COLO829 (cell line): ENCODE measurements around the gene ADAMTS8.

ENCODE experiments used
- DNase-seq: peaks from one replicate; pipeline ENCODE4 v3.0.0; 2012; ENCODE audit warnings: low spot score

Gene ADAMTS8, protein sequence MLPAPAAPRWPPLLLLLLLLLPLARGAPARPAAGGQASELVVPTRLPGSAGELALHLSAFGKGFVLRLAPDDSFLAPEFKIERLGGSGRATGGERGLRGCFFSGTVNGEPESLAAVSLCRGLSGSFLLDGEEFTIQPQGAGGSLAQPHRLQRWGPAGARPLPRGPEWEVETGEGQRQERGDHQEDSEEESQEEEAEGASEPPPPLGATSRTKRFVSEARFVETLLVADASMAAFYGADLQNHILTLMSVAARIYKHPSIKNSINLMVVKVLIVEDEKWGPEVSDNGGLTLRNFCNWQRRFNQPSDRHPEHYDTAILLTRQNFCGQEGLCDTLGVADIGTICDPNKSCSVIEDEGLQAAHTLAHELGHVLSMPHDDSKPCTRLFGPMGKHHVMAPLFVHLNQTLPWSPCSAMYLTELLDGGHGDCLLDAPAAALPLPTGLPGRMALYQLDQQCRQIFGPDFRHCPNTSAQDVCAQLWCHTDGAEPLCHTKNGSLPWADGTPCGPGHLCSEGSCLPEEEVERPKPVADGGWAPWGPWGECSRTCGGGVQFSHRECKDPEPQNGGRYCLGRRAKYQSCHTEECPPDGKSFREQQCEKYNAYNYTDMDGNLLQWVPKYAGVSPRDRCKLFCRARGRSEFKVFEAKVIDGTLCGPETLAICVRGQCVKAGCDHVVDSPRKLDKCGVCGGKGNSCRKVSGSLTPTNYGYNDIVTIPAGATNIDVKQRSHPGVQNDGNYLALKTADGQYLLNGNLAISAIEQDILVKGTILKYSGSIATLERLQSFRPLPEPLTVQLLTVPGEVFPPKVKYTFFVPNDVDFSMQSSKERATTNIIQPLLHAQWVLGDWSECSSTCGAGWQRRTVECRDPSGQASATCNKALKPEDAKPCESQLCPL

DNA sequence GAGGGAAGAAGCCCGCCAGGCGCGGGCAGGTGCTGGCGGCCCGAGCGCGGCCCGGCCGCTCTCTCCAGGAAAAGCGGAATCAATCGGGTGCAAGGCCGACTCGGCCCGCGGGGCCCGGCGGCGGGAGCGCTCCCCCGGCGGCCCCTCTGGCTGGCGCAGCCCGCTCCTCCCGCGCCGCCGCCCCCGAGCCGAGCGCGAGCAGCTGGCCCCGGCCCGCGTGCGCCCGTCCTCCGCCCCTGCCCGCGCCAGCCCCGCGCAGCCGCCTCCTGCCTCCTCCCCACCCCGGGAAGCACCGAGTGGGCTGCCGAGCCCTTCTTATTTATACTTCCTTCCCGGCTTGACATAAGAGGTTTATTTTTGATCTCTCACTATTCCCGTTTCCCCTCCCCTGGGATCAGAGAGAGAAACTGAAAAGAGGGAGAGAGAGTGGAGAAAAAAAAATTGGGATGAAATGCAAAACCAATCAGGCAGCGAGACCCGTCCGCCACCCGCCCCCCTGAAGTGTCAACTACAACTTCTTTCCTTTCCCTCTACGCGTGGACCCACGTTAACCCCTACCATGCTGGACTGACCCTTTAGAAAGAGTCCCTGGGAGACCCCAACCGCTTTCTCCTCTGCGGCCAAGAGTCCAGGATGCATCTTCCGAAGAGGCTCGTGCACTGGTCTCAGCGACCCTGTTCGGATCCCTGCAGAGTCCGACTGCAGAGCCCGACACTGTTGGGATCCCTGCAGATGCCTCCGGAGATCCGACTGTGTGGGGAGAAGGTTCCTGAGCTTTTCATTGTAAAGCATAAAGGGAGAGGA lies at the start of gene ADAMTS8:
Gene ADAMTS8, minus strand, starts transcription at position 294 of the 804 bp plus-strand sequence. CDS start 323 bp downstream, outside the sequence.
- no peak for DNase-seq

DNA sequence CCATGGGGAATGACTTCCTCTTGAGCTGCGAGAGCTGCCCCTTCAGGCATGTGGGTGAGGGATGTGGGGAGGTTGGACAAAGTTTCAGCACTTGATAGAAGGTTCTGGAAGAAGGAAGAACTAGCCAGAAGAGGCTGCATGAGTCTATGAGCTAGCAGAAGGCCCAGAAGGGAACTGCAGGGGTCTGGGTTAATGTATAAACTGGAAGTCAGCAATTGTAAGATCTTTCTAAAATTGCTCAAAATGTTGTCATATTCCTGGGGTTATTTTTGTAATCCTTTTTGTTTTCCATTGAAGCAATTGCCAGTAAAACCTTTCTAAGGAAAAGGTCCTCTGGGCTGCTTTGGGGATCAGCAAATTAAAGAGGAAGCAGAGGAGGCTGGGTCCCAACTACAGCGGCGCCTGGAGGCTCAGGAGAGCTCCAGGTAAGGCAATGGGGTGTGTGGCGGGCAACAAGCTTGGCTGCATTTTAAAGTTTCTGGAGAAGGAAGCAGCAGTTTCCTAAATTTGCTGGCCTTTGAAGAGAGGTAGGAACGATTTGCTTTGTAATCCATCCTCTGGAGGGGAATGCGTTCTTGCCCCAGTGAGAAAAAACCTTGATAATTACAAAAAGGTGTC lies 49.3 kb upstream of the ADAMTS8 start:
- no peak for DNase-seq

DNA sequence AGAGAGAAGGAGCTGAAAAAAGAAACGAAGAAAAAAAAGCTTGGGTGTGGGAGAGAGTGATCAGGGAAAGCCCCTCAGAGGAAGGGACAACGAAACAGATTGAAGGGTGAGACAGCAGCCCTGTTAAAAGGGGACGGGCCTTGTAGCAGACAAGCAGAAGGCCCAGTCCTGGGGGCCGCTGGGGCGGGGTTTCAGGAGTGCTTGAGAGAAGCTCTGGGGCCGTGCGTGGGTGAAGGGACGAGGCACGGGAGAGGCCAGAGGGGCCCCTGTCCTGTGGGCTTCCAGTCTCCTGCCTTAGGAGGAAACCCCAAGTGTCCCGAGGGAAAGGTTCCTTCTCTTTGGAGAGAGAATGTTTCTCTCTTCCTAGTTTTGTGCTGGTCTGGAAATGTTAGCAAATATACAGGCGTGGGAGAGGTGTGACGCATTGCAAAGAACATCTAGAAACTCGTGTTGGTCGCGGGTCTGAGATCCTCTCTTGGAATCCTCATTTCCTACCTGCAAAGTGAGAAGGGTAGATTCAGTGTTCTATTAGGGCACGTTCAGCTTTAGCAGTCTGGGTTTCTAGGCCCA lies 48.6 kb upstream of the ADAMTS8 start:
- DNase-seq = no peak

DNA sequence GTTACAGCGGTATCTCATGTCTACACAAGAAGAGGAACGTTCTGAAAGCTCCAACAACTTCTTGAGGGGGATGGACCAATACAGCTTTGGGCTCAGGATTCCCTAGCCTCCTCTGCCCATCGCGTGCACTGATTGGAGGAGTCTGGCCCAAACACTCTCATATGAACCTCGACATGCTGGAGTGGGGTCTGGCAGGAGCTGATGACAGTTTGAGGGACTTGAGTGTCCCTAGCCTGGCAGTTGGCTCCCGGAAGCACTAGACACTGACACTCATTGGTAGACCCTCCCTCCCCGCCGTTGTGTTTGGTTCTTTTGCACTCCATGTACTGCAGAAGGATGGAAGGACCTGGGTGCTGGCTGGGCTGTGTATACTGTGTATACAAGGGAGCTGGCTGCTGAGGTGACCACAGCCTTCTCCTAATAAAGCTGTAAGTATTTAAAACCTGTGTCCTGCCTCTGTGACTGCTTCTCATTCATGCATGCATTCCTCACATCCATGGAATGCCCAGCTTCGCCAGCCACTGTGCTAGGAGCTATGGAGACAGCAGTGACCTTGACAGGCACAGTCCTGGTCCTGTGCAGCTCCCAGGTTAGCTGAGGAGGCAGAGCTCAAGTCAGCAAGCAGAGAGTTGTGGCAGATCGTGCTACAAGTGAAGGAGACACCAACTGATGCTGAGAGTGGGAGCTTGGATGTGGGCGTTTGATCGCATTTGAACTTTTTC lies 48.0 kb upstream of the ADAMTS8 start:
- DNase-seq = no peak

DNA sequence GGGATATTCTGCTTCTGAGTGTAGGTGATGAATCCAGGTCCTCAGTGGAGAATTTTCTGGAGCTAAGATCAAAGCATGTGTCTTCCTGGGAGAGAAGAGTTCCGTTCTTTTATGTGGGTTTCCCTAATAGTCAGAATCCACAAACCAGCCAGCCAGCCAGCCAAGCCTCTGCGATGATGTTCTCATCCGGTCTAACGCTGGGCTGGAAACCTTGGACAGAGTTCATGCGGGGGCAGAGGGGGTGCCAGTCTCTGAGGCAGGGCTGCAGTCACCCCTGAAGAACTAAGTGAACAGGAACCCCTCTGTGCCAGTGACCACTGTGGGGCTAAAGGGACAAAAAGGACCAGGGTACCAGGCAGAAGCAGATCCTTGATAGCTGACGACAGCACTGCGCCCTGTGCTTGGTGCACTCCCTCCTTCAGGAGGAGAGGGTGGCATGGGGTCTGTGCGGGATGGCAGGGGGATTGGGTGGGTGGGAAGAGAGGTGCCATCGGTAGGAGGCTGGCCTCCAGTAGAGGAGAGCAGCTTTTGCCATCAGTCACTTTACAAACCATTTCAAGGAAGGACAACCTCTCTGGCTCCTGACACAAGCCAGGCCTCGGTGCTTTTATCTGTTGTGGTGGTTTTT lies 47.1 kb upstream of the ADAMTS8 start:
- no peak for DNase-seq

DNA sequence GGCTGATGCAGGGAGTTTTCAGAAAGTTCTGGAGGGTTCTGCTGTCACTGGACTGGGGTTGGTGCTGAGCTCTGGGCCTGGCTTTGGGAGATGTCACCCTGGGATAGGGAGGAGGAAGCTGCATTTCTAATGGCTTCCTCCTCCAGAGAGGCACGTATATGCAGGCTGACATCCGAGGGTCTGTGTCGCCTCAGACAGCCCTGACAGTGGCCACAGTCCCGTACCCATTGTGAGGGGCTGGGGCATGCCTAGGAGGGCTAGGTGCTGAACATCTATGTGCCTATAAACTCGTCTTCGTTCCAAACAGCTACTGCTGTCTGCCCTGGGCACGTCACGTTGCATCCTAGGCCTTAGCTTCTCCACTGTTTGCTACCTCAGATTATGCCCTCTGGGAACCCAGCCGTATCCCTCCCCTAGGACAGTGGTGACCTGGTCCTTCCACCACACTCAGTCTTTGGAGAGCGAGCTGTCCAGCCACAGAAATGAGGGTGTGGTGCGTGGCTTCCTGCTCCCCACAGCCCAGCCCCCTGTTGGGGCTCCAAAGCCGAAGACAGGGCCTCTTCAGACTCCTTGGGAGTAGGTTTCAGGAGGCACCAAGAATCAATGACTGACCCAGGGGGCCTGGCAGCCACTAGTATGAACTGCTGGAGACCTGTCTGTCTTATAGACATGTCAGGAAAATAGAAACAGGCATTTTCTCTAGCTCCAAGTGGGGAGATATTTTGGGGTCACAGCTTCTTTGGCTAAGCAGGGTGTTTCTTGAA lies 46.4 kb upstream of the ADAMTS8 start:
- no peak for DNase-seq

DNA sequence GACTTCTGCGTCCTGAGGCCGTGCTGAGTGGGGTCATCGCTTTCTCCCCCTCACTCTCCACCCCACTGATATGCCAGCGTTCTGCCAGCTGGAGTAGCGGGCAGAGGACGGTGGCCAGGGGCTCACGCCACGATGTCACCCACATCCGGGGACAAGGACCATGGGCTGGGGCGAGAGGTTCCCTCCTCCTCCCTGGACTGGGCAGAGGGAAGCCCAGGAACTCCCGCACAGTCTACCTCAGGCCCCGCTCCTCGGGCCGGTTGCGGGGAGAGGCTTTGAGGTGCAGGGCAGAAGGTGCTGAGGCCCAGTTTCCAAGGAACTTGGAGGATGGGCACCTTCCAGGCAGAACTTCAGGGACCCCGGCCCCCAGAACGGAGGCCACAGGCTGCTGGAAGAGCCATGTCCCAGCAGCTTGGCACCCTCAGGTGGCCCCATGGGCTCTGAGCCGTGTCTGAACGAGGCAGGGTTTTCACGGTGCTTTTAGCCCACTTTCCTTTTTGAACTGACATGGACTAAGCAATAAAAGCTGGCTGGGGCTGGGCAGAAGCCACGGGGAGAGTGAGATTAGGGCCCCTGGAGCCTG lies 45.5 kb upstream of the ADAMTS8 start:
- no peak for DNase-seq

DNA sequence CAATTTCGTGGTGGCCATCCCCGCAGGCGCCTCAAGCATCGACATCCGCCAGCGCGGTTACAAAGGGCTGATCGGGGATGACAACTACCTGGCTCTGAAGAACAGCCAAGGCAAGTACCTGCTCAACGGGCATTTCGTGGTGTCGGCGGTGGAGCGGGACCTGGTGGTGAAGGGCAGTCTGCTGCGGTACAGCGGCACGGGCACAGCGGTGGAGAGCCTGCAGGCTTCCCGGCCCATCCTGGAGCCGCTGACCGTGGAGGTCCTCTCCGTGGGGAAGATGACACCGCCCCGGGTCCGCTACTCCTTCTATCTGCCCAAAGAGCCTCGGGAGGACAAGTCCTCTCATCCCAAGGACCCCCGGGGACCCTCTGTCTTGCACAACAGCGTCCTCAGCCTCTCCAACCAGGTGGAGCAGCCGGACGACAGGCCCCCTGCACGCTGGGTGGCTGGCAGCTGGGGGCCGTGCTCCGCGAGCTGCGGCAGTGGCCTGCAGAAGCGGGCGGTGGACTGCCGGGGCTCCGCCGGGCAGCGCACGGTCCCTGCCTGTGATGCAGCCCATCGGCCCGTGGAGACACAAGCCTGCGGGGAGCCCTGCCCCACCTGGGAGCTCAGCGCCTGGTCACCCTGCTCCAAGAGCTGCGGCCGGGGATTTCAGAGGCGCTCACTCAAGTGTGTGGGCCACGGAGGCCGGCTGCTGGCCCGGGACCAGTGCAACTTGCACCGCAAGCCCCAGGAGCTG lies 44.8 kb upstream of the ADAMTS8 start:
- no peak for DNase-seq

DNA sequence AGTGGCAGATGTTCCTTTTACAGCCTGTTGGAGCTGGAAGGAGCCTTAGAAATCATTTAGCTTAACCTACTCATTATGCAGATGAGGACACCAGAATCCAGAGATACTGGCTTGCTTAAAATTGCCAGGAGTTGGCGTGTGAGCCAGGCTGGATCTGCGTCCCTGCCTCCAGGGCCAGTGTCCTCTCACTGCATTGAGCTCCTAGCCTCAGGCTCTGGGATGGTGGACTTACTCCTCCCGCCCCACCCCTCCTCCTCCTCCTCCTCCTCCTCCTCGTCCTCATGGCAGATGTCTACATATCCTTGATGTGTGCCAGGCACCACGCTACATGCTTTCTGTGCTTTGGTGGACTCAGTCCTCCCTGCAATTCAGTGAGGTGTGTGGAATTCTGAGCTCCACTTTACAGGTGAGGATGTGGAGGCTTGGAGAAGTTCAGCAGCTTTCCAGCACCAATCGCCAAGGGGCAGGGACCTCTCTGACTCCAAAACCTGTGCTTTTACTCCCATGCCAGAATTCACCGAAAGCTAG lies 44.1 kb upstream of the ADAMTS8 start:
- DNase-seq = no peak

DNA sequence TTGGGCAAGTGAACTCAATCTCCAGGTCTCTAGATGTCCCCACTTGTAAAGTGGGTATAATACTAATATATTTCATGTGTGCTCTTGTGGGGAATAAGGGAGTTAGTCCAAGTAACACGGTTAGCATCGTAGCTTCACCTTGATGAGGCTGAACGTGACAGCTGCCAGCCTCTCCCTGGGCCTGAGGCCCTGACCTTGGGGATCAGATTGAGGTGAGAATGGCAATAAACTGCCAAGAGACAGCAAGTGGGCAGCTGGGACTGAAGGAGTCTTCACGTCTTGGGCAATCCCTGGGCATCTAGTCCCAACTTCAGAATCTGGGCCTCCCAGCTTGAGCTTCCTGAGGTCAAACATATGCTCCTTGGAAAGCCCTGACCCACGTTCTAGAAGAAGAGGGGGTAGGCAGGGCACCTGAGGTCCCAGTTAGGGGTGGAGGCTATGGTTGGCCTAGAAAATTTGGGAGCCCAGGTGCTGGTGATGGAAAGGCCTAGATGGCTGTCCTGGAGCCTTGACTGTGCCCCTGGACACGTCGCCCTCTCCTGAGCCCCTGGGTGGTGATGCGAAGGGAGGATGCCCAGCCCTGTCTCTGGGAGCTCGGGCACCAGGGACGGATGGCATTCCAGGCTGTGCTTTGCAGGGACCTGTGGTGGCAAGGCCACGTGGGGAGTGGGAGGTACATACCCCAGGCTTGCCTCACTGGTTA lies 43.5 kb upstream of the ADAMTS8 start:
- no peak for DNase-seq

DNA sequence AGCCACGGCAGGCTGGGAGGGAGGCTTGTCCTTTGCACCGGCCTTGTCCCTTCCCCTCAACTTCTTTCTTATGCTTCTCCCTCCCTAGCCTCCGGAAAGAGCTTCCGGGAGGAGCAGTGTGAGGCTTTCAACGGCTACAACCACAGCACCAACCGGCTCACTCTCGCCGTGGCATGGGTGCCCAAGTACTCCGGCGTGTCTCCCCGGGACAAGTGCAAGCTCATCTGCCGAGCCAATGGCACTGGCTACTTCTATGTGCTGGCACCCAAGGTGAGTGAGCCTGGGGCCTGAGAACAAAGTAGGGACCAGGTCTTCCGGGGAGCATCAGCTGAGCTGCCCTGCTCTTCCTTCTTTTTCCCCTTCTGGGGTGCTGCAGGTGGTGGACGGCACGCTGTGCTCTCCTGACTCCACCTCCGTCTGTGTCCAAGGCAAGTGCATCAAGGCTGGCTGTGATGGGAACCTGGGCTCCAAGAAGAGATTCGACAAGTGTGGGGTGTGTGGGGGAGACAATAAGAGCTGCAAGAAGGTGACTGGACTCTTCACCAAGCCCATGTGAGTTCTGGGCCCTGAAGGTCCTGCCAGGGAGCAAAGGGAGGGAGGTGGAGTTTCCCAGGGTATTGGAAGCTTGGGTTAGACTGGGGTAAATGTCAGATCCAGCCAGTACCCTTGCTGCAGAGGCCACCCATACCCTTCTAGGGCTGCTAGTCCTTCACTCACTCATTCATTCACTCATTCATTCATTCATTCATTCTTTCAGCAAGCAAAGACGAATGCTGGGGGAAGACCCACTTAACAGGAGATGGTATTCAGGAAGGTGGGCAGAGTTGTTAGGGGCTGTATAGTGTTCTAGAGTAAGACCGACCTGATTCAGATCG lies 42.7 kb upstream of the ADAMTS8 start:
- no peak for DNase-seq

DNA sequence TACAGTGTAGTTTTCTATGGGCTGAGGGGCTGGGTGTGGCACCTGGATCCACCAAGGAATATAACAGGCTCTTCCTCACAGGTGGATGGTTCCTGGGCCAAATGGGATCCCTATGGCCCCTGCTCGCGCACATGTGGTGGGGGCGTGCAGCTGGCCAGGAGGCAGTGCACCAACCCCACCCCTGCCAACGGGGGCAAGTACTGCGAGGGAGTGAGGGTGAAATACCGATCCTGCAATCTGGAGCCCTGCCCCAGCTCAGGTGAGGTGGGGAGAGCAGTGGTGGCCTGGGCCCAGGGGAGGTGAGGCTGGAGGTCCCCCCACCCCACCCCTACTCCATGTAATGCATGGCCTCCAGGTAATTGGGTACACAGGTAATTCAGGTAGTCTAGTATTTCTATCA lies 40.8 kb upstream of the ADAMTS8 start:
- no peak for DNase-seq

DNA sequence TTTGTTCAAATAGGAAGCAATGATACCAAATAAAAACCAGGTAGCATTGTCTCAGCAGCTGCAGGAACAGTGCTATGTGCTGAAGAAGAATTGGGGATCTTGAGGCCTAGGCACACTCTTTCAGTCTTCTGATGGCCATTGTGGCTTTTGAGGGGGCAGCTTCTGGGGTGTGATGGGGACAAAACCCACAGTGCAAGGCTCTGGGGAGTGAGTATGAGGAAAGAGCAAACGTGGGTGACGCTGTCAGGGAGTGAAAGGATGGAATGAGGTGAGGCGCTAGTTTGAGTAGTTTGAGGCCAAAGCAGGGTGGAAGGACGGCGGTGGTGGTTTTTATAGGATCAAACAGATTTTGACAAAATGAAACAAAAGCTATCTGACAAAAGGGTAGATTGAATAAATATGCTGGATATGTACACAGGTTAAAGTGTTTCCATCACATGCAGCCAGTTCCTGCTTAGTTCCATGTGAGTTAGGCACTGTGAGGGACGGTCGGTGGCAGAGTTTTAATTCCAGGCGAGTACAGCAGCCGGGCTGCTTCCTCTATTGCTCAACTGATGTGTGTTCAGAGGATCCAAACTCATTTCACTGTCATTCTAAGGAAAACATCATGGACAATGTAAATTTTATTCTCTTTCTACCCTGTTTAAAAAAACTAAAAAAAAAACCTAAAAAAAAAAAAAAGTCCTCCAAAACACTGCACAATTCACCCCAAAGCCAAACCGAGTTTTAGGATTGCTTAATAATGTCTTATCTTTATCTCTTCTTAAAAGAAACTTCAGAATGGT lies 38.9 kb upstream of the ADAMTS8 start:
- no peak for DNase-seq

DNA sequence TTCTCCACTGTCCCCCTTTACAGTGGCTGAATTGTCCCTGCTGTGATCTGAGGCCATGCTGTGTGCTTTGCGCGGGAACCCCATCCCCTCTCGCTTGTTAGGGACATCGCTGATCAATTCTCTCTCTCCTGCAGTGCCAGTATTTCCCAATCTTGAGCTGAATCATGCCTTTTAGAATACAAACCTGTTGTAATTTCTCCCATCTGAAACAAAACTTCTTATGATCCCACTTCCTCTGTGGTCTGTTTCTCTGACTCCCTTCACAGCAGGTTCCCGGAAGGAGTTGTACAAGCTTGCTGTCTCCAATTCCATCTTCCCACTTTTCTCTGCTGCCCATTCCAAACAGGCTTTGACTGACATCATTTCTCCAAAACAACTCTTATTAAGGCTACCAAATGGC lies 36.9 kb upstream of the ADAMTS8 start:
- no peak for DNase-seq

DNA sequence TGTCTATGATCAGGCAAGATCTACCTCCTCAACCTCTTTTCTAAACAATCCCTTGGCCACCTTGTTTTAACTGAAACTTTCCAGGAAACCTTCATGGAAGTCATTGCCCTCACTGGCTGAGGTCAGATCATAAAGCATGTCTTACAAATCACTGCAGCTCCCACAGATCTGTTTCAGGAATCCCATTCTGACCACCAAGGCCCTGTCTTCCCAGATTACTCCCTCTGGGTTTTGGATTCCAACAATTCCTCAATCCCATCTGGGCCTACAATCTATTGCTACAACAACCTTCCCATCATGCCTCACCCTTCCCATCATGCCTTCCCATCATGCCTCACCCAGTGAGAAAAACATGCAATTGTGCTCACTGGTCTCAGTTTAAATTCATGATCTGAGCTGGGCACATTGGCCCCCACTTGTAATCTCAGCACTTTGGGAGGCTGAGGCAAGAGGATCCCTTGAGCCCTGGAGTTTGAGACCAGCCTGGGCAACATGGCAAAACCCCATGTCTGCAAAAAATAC lies 35.9 kb upstream of the ADAMTS8 start:
- DNase-seq = no peak

DNA sequence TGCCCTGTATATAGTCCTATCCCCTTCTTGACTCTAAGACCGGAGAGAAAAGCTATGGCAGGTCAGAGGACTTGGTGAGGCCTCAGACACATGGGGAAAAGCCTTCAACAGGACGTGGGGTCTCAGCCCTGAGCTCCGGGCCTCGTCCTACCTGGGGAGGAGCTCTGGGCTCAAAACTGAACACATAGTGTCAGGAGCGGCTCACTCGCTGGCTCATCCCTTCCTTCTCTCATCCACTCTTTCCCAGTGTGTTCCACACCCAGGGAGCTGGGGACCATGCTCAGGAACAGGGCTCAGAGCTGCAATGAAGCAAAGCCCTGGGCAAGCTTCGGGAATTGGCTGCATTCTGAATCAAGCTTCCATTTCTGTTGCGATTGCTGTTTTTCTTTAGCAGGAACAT lies 34.5 kb upstream of the ADAMTS8 start:
- DNase-seq = no peak
